A549 treated with RU486 at 1 μM for 4 hours (cell line): ENCODE data around the gene ZNF710. TPM values are rescaled to one million over a fixed set of nuclear protein-coding genes. Genes with fewer than 3 reads are reported as not detected.

Source experiments
- total RNA-seq: library from RNA; stranded (reverse); fragments of 200-300 nt; extraction: Qiagen RNA extraction; gene quantifications from 5 replicates; pipeline ENCODE4 v1.2.3, GENCODE V29; 2022; ENCODE audit warnings: low read depth

Gene ZNF710
- 12.9 to 17.3 TPM (median 14.1 TPM) in 5 replicates for total RNA-seq

GRCh38 chr15:90001062-90001682 is at the start of gene ZNF710:
Gene ZNF710 (plus strand): TSS chr15:90001324. CDS start chr15:90067138, 65,814 bp downstream.

GRCh38 chr15:90101969-90102890 is 101.1 kb downstream of the ZNF710 start, which contains the start of gene IDH2:
Gene IDH2 (minus strand): TSS chr15:90102468. CDS start chr15:90102390, 78 bp downstream.

Other genes starting within 250 kb of the ZNF710 start
- 0.26 to 0.67 TPM (median 0.42 TPM) in 5 replicates for gene MESP2, start 225.0 kb upstream of the ZNF710 start, total RNA-seq
- 29.5 to 36.6 TPM (median 36.3 TPM) in 5 replicates for gene ANPEP, start 186.5 kb upstream of the ZNF710 start, total RNA-seq
- 33.2 to 83.7 TPM (median 43.5 TPM) in 5 replicates for gene AP3S2, start 107.3 kb upstream of the ZNF710 start, total RNA-seq
- gene ARPIN, start 88.4 kb upstream of the ZNF710 start, total RNA-seq = 8.9 to 12.6 TPM (median 12.2 TPM) in 5 replicates
- 39.5 to 49.6 TPM (median 43.2 TPM) in 5 replicates for gene IDH2, start 101.1 kb downstream of the ZNF710 start, total RNA-seq
- 108 to 162 TPM (median 133 TPM) in 5 replicates for gene SEMA4B, start 200.0 kb downstream of the ZNF710 start, total RNA-seq
- gene CIB1, start 232.6 kb downstream of the ZNF710 start, total RNA-seq = 190 to 240 TPM (median 228 TPM) in 5 replicates
- 4.4 to 6.5 TPM (median 5.5 TPM) in 5 replicates for gene GDPGP1, start 232.9 kb downstream of the ZNF710 start, total RNA-seq
- 0.27 to 0.61 TPM (median 0.39 TPM) in 4 of 5 replicates, not detected in the other for gene TTLL13, start 248.2 kb downstream of the ZNF710 start, total RNA-seq